CD4-positive, alpha-beta T cell treated with Interleukin-12 subunit alpha and Interleukin-12 subunit beta, for 1 hour (primary cell): Measurements from ENCODE around the gene CLEC20A.
"Not testable (repeated sequence)": the region's sequence is repeated elsewhere in the genome, so short reads cannot be mapped to it uniquely, and the experiment has no call there.

Source experiments
- DNase-seq: peaks from one replicate; pipeline ENCODE4 v3.0.0-alpha.2; 2020

Gene CLEC20A

DNA sequence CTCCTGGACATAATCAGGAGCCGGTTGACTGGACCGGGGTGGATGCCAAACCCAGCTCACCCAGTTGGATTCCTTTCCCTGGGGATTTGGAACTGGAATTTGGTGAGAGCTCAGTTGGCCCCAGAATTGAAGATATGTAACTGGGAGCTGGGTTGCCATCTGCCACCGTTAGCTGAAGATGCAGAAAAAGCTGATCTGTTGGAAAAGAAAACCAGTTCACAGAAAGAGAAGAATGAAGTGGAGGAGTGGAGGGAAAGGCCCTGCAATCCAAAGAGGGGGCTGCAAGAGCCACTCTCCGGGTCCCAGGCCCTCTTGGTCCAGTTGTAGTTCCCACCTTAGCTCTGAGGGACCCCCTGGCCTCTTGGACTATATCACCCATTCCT is 32.2 kb upstream of the CLEC20A start:
- no peak for DNase-seq

DNA sequence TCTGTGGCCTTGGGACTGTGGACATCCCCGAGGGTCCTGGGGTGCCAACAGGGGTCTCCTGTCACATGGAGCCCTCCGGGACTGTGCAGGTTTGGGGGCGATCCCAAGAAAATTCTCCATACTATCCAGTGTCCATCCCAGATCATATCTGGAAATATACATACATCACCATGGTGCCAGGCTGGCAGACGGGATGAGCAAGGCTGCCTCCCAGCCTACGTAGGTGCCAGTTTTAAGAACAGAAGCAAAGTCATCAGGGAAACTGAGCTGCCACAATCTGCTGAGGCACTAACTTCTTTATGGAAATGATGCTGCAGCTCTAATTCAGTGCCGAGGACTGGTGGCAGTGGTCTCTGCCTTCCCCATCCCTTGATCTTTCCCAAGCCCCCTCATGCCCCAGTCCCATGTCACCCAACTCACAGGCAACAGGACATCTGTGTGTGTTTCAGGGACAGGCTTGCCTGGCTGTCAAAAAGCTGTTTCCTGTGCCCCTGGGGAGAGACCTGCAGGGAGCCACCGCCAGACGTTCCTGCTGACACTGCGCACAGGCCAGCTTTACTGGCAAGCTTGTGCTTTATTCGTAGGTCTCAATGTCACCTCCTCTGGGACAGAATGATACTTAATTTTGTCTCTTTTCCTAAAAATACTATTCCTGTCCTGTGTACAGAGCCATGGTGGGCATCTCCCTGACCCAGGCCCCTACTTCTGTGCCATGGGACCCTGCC is 31.6 kb upstream of the CLEC20A start:
- DNase-seq = no peak

- no peak for DNase-seq
These were observed 30.4 kb upstream of the CLEC20A start for GRCh38 chr1:178527117-178527516.

GRCh38 chr1:178521241-178521640 is 24.5 kb upstream of the CLEC20A start:
- DNase-seq = no peak

DNA sequence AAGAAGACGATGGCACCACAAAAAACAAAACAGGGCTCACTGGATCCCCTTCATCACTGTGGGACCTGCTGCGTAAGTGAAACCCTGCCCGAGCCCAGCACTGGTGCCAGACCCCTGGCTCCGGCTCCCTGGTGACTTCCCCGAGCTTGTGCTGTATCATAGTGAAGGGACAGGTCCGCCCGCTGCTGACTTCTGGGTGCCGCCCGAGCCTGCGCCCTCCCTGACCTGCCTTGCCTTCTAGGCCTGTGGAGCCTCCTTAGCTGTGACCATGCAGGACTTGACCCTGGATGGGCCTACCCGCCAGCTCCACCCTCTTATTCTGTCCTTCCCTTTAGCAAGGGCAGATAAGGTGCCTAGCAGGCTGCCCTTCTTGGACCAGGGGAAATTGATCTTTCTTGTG is 24.0 kb upstream of the CLEC20A start:
- no peak for DNase-seq

GRCh38 chr1:178518894-178519293 is 22.1 kb upstream of the CLEC20A start:
- no peak for DNase-seq

DNA sequence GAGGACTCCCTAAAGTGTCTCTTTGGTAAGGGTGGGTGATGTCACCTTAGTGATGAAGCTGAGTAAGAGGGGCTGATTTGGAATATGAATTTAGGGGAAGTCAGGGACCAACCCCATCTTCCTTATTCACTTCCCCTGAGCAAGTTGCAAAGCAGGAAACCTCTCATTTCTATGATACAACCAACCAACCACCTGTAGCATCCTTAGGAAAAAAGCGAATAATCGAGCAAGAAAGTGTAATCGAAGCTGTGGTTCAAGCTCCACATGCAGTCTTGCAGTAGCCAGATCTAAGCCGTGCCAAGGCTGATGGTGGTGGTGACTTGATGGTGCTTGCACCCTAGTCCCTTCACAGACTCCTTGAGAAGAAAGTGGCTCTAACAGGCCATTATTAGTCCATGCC is 19.3 kb upstream of the CLEC20A start:
- no peak for DNase-seq

- DNase-seq = no peak
These were observed 16.7 kb upstream of the CLEC20A start for GRCh38 chr1:178513278-178513983.

DNA sequence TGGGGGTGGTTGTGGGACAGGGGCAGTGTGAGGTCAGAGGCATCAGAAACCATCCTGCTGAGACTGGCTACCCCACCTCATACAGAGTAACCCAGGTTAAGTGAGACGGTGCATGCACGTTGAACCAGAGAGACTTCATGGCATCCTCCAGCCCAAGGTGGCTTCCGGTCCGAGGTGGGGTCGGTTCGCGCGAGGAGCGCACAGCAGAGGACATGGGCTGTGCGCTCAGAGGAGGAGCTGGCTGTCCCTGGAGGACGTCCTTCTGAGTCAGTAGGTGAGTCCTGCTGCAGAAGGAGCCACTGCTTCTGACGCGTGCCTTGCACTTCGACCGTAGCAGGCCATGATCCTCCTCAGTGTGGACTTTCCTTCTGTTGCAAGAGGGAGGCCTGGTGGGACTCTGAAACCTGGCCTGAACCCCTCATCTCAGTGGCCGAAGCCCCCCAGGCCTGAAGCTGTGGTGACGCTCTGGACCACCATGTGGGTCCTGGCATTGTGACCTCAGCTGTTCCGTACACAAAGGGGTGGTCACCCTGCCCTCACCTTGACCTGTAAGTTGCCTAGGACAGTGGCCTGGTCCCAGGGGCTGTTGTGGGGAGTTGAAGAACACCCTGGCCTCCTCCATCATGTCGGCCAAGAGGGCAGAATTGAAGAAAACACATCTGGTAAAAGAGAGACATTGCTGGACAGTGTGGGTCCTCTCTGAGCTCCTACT is 16.0 kb upstream of the CLEC20A start, which contains the start of gene TEX35:
TEX35 (plus strand) TSS at position 544 of the 712 bp plus-strand sequence; CDS start at position 624, 80 bp downstream.
- no peak for DNase-seq

- DNase-seq = no peak
These were observed 13.4 kb upstream of the CLEC20A start for GRCh38 chr1:178510155-178510554.

- no peak for DNase-seq
These were observed 12.7 kb upstream of the CLEC20A start for GRCh38 chr1:178509414-178510007.

DNA sequence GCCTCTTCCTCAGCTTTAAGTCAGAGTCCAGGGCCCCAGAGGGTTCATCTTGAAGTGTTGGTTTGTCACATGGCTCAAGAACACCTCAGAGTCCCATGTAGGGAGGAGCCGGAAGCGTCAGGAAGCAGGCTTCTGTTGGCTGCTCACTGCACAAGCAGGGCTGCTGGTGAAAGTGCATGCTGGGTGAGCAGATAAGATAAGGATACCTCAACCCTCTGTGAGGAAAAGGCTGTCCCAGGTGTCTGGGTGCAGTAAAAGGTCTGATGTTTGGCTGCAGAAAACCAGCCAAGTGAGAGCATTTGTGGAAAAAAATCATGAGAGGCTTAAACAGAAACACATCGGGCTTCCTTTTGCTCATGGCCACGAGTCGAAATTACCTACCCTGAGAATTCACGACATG is 9.9 kb upstream of the CLEC20A start:
- DNase-seq = no peak

DNA sequence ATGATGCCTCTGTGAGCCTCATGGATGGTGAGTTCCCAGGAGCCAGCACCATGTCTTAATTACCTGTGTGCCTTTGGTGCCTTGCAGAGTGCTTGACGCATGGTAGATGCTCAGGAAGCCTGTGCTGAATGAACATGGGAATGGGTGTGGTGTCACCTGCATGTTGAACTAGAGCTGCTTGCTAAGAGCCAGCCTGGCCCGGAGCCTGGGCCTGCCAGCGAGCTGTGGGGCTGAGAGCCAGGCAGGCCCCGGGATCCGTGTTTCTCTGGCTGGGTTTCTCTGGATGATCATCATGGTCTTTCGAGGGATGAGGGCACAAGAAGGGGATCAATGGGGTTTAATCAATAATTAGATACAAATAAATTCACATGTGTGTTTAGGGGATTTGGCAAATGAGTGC is 9.4 kb upstream of the CLEC20A start:
- DNase-seq = no peak

DNA sequence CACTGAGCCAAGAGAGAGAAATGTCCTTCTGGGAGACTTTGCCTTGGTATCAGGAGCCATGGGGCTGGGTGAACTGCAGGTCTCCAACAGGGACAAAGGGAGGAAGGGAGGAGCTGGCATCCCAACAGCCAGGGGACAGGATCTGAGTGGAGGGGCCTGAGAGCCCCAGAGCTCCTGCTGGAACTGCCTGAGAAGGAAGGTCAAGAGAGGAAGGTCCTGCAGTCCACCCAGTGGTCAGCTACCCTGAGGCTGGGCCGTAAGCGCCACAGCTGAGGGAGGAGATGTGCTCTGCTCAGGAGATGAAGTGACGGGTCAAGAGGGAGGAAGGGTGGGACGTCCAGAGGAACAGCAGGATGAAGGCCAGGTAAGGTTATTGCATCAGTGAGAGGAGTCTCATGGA is 7.5 kb upstream of the CLEC20A start:
- no peak for DNase-seq

DNA sequence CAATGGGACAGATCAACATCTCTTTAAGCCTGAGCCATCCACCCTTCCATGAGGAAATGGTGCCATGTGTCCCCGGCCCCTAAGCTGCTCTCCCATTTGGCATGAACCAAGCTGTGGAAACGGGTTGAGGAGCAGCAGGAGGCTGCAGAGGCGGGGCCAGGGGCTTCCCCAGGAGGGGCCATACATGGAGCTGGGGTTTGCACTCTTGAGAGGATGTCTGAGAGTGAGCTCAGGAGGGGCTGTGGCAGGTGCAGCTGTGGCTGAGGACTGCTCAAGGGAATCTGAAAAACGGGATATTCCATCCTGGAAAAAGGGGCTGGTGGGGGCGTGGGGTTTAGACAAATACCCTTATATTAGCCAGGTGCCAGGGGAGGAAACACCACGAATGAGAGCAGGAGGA is 7.1 kb upstream of the CLEC20A start:
- no peak for DNase-seq

DNA sequence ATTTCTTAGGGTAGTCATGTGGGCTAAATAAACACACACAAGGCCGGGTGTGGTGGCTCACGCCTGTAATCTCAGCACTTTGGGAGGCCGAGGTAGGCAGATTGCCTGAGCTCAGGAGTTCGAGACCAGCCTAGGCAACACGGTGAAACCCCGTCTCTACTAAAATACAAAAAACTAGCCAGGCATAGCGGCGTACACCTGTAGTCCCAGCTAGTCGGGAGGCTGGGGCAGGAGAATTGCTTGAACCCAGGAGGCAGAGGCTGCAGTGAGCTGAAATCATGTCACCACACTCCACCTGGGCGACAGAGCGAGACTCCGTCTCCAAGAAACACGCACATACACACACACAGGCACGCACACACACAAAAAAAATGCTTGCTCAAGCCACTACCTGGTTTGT is 6.6 kb upstream of the CLEC20A start:
- DNase-seq = not testable (repeated sequence)

- DNase-seq = no peak
These were observed 6.1 kb upstream of the CLEC20A start for GRCh38 chr1:178502856-178503255.

GRCh38 chr1:178502330-178502714 is 5.6 kb upstream of the CLEC20A start:
- DNase-seq = no peak

GRCh38 chr1:178501705-178502329 is 5.1 kb upstream of the CLEC20A start:
- DNase-seq = peak; percentile 30

- DNase-seq = no peak
These were observed 4.3 kb upstream of the CLEC20A start for GRCh38 chr1:178500936-178501554.

DNA sequence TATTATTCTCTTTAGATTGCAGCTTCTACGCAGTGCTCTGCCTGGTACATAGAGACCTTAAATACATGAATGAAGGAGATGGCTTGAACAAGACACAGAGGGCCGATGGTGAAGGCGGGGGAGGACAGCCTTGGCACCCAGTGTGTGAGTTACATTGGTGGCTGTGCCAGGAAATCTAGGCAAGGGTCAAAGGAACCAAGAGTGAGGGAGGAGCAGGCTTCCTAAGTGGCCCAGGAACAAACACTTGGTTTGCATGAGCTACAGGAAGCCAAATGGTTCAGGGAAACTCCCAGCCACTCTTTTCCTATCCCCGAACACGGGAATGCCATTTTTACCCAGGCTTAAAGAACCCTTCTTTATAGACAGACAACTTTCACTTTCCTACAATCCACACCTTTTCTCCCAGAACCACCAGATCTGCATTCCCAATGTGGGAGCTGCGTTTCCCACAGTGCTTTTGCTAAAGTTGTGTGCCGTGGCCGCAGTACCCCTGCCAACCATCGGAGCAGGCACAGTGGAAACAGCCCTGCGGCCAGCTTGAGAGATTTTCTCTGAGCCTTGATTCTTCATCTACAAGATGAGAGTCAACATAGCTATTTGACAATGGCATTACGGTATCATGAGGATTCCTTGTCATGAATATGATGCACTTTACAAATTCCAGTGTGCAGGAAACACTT is 3.5 kb upstream of the CLEC20A start:
- no peak for DNase-seq
